LNCAP (cell line): ENCODE results near the gene VAV3.

Experiments used
- TF ChIP-seq, protein P1 (sequence below): fragments of 450-650 bp; IDR thresholded peaks from 2 replicates; pipeline ENCODE4 v1.5.1; 2017; ENCODE audit warnings: mild to moderate bottlenecking

The VAV3 gene

DNA sequence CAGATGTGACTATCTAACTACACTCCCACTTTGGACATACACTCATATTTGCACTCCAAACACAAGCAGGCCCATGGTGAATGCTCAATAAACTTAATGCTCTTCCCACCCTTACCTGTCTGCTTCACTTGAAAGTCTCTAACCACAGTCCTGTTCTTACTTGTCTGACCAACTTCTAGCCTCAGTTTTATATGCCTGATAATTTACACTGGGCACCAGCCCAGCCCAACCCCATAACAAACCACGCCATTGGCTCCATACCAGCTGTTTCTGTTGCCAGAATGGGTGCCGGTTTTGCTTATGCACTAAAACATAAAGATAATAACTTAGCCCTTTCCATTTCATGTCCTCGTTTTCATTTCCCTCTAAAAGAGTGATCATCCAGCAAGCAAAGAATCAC lies 428.7 kb downstream of the VAV3 start:
- TF ChIP-seq, protein P1, sequence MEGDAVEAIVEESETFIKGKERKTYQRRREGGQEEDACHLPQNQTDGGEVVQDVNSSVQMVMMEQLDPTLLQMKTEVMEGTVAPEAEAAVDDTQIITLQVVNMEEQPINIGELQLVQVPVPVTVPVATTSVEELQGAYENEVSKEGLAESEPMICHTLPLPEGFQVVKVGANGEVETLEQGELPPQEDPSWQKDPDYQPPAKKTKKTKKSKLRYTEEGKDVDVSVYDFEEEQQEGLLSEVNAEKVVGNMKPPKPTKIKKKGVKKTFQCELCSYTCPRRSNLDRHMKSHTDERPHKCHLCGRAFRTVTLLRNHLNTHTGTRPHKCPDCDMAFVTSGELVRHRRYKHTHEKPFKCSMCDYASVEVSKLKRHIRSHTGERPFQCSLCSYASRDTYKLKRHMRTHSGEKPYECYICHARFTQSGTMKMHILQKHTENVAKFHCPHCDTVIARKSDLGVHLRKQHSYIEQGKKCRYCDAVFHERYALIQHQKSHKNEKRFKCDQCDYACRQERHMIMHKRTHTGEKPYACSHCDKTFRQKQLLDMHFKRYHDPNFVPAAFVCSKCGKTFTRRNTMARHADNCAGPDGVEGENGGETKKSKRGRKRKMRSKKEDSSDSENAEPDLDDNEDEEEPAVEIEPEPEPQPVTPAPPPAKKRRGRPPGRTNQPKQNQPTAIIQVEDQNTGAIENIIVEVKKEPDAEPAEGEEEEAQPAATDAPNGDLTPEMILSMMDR, result no peak

DNA sequence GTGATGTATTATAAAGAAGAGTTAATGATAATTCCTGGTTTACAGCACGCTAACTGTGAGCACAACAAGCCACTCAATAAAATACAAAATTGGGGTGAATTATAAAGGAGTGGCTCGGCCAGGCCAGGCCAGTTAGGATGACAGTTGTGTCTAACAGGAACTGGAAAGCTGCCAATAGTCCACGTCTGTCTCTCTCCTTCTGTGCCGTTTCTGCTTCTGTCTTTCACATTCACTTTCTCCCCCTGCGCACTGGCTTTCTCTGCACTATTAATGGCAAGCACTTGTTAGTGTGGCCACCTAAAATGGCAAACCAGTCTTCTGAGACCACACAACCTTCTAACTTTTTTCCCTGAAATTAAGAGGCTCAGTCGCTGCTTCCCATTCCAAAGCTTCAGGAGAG lies 429.9 kb downstream of the VAV3 start:
- TF ChIP-seq, protein P1, result no peak

DNA sequence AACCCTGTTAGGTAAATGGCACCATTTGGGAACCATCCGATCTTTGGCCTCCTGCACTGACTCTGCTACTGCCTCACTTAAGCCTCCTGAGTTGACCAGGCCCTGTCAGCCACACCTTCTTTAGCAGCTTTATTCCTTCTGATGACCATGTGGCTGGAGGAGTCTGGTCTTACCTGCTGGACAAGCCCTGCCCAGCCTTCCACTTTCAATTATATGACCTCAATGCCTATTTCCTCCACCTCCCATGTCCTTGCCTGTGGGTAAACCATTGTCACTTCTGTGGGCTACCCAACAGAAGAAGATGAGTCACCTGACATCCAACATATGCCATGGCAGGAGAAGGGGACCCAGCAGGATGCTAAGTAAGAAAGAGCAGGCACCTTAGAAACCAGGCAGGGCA lies 430.3 kb downstream of the VAV3 start:
- TF ChIP-seq, protein P1, result no peak

DNA sequence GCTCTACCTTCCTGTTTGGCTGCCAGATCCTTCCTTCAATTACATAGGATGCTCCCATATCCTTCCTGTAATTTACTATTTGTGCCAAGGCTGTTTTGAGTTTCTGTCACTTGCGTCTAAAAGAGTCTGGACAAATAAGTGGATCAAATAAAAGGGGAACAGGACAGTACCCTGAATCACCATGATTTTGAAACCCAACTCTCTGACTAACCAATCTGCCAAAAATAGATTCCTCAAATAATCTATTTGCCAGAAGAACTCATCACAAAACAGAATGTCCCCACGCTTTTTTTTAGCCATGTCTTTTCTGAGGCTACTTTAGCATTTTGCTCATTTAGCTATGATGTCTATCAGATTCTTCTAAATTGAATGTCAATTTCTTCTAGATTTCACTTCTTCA lies 431.5 kb downstream of the VAV3 start:
- TF ChIP-seq, protein P1, result no peak

DNA sequence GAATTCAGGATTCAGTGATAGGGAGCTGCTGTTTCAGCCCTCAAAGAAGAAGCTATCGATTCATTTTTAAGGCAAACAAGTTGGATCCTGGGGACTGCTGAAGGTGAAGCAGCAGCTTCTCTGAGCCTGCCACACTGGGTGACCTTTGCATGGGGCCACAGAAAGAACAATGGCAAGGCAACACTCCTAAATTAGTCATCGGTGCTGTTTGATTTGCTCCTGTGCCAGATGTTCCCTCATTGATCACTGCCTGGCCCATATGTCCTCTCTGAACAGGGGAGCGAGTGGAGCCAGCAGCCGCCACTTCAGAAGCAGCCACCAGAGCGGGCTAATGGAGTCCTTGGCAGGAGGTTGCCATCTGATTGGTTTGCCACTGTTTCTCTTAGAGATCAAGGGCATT lies 432.7 kb downstream of the VAV3 start:
- TF ChIP-seq, protein P1, result no peak

DNA sequence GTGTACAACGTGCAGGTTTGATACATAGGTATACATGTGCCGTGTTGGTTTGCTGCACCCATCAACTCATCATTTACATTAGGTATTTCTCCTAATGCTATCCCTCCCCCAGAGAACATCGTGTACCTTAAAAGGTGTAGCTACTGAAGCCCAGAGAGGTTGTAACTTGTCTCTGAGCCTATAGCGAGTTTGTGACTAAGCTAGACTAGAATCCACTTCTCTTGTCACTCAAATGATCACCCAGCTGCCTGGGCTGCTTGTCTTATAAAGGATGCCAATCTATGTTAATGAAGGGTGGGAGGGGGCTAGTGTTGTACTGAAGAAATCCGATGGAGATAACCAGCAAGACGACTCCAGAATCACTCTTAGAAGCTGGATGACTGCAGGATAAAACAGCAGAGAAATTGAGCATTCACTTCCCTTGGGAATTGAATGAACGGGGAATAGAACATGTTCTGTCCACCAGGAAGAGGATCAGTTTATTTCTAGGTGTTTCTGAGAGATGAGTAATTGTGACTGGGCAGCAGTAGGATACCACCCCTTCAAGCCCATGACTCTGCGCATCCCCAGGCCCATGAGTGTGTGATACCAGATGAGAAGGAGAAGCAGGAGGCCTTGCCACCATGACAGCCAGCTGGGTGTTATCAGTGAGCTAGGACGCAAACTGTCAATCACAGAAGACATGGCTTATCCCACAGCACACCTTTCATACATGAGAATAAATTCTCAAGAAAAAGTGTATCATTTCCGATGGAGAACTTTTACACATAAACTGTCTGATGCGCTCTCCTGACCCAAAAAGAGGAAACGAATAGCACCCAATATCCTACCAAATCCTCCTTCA lies 433.7 kb downstream of the VAV3 start:
- TF ChIP-seq, protein P1, result no peak

DNA sequence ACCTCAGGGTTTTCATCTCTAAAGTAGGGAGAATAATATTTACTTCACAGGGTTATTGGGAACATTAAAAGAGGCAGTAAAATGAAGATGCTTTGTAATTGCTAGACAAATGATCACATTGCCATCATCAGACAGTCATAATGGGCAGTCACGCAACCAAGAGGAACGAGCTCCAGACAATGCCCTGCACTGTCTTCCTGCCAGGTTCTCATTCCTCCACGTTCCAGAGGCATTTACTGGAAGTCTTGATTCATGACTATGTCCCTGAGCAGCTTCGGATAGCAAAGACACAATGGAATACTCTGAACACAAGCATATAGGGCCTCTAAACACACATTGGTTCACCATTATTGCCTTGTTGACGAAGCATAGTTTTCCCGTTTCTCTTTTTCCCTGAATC lies 434.4 kb downstream of the VAV3 start:
- TF ChIP-seq, protein P1, result no peak
